A673 (cell line): ENCODE results near the gene OBSCN. TPM values are rescaled to one million over a fixed set of nuclear protein-coding genes. Genes with fewer than 3 reads are reported as not detected.

Experiments used
- BruUV-seq: library from RNA; stranded (reverse); fragments of 400-500 nt; replicated peaks from 2 replicates; lab custom pipeline; 2021; lab: Mats Ljungman, UMichigan
- CTCF ChIA-PET: fragments of 300-600 bp; sonication (Branson Sonifier 250); formaldehyde crosslinking; loops from one replicate; lab custom pipeline; 2022; ENCODE audit warnings: antibody characterized with exemption; lab: Charles Lee
- POLR2A ChIA-PET: fragments of 300-600 bp; sonication (Branson Sonifier 250); formaldehyde crosslinking; loops from one replicate; lab custom pipeline; 2022; ENCODE audit warnings: antibody characterized with exemption; ENCODE audit not compliant: low non-redundant PET; lab: Charles Lee
- DNase-seq: peaks from one replicate; pipeline ENCODE4 v3.0.0-alpha.2; 2015; ENCODE audit warnings: low spot score
- H3K27ac ChIP-seq: fragments of 200-600 bp; sonication (generic); 2 replicates; pipeline ENCODE4 v1.5.1; 2016; ENCODE audit warnings: mixed run types, low read depth, mild to moderate bottlenecking, mixed read lengths, antibody characterized with exemption, low read length; ENCODE audit not compliant: poor library complexity, severe bottlenecking
- H3K27me3 ChIP-seq: fragments of 200-600 bp; sonication (generic); replicated peaks from 2 replicates; pipeline ENCODE4 v1.6.1; 2017; ENCODE audit warnings: mixed run types, low read depth, mild to moderate bottlenecking, mixed read lengths, antibody characterized with exemption, low read length; ENCODE audit not compliant: insufficient read depth, poor library complexity
- H3K36me3 ChIP-seq: fragments of 200-600 bp; sonication (generic); 2 replicates; pipeline ENCODE4 v1.6.1; 2016; ENCODE audit warnings: mixed run types, mild to moderate bottlenecking, mixed read lengths, antibody characterized with exemption, low read length; ENCODE audit not compliant: insufficient read depth, poor library complexity, severe bottlenecking
- H3K4me1 ChIP-seq: fragments of 200-600 bp; sonication (generic); 2 replicates; pipeline ENCODE4 v1.6.1; 2017; ENCODE audit warnings: mixed run types, mild to moderate bottlenecking, mixed read lengths, antibody characterized with exemption, low read length; ENCODE audit not compliant: insufficient read depth, poor library complexity, severe bottlenecking
- H3K4me3 ChIP-seq: fragments of 200-600 bp; sonication (generic); 2 replicates; pipeline ENCODE4 v1.5.1; 2016; ENCODE audit warnings: low read depth, mixed run types, mild to moderate bottlenecking, mixed read lengths, low read length; ENCODE audit not compliant: poor library complexity, severe bottlenecking
- H3K9me3 ChIP-seq: fragments of 200-600 bp; sonication (generic); 2 replicates; pipeline ENCODE4 v1.6.1; 2016; ENCODE audit warnings: mixed run types, low read depth, mild to moderate bottlenecking, mixed read lengths, antibody characterized with exemption, low read length; ENCODE audit not compliant: poor library complexity, severe bottlenecking
- CTCF ChIP-seq: fragments of 300-800, 200-600 bp; sonication (generic); conservative IDR thresholded peaks from 2 replicates; pipeline ENCODE4 v1.5.1; 2017; ENCODE audit warnings: low read depth, mild to moderate bottlenecking, antibody characterized with exemption, low read length, moderate library complexity, mixed read lengths
- EZH2 ChIP-seq: fragments of 200-600 bp; sonication (generic); IDR thresholded peaks from 2 replicates; pipeline ENCODE4 v1.6.1; 2017; ENCODE audit warnings: borderline replicate concordance, low read depth, mild to moderate bottlenecking, mixed read lengths, antibody characterized with exemption, low read length; ENCODE audit not compliant: poor library complexity, severe bottlenecking
- intact Hi-C: fragments of 100-400 bp; cut with micrococcal nuclease; formaldehyde crosslinking; loops from one replicate; pipeline ENCODE4 v1.10.0; 2022; ENCODE audit not compliant: unreplicated experiment
- total RNA-seq: library from RNA; stranded (reverse); gene quantifications from 2 replicates; pipeline ENCODE4 v1.2.3, GENCODE V29; 2021

Gene OBSCN
- total RNA-seq, 1 experiment from 2014 or later, result 37.7 TPM

- TF ChIP-seq EZH2 (no peak), CTCF (no peak)
- Histone ChIP-seq H3K4me3 (no peak overlapping the region), H3K36me3 (no peaks in the 10 kb centered on the region), H3K9me3 (no peaks in the 10 kb centered on the region), H3K27ac (no peak overlapping the region), H3K4me1 (no peaks in the 10 kb centered on the region), H3K27me3 (no peaks in the 10 kb centered on the region)
- POLR2A ChIA-PET, result no interaction called here
- intact Hi-C loops, result no loop called here
- CTCF ChIA-PET, result no interaction called here
- no peak for DNase-seq
- no TSS peak for BruUV-seq
Observed at GRCh38 chr1:228346731-228347130, 138.9 kb downstream of the OBSCN start.

- no TSS peak for BruUV-seq
- ChIA-PET CTCF (no interaction called here), POLR2A (no interaction called here)
Observed at GRCh38 chr1:228347181-228347580, 139.3 kb downstream of the OBSCN start.

GRCh38 chr1:228348708-228349467, 141.0 kb downstream of the OBSCN start:
- TF ChIP-seq CTCF (no peak), EZH2 (no peak)
- POLR2A ChIA-PET, result no interaction called here
- Histone ChIP-seq H3K4me3 (no peak overlapping the region), H3K36me3 (no peaks in the 10 kb centered on the region), H3K27ac (no peak overlapping the region), H3K27me3 (no peaks in the 10 kb centered on the region), H3K4me1 (no peaks in the 10 kb centered on the region), H3K9me3 (no peaks in the 10 kb centered on the region)
- DNase-seq, result no peak
- intact Hi-C loops, result no loop called here
- BruUV-seq, result no TSS peak
- CTCF ChIA-PET, result interaction anchor here (0.8 kb wide), 1 partner anchor 349 kb away, joined by 5 read pairs; no protein-coding TSS in a partner anchor

More at GRCh38 chr1:228347181-228347580, 139.3 kb downstream of the OBSCN start:
- H3K9me3 ChIP-seq, result no peaks in the 10 kb centered on the region
- H3K27ac ChIP-seq, result no peak overlapping the region
- no peak for DNase-seq
- no peaks in the 10 kb centered on the region for H3K27me3 ChIP-seq
- H3K36me3 ChIP-seq, result no peaks in the 10 kb centered on the region
- H3K4me3 ChIP-seq, result no peak overlapping the region
- TF ChIP-seq EZH2, result no peak
- TF ChIP-seq CTCF, result no peak
- H3K4me1 ChIP-seq, result no peaks in the 10 kb centered on the region
- intact Hi-C loops, result no loop called here
